DOHH2 (cell line): ENCODE measurements around the gene CD320.

Source experiments
- EZH2phosphoT487 ChIP-seq: fragments of 200-600 bp; sonication (generic); IDR thresholded peaks from 2 replicates; pipeline ENCODE4 v1.6.1; 2017; ENCODE audit warnings: borderline replicate concordance, mild to moderate bottlenecking, antibody characterized with exemption, low read length, moderate library complexity, mixed read lengths
- TF ChIP-seq, protein P1 (sequence below): fragments of 200-600 bp; sonication (generic); IDR thresholded peaks from one replicate; pipeline ENCODE4 v1.5.1; 2014; ENCODE audit warnings: antibody characterized with exemption, mild to moderate bottlenecking, low read depth, low read length; ENCODE audit not compliant: poor library complexity, severe bottlenecking

DNA sequence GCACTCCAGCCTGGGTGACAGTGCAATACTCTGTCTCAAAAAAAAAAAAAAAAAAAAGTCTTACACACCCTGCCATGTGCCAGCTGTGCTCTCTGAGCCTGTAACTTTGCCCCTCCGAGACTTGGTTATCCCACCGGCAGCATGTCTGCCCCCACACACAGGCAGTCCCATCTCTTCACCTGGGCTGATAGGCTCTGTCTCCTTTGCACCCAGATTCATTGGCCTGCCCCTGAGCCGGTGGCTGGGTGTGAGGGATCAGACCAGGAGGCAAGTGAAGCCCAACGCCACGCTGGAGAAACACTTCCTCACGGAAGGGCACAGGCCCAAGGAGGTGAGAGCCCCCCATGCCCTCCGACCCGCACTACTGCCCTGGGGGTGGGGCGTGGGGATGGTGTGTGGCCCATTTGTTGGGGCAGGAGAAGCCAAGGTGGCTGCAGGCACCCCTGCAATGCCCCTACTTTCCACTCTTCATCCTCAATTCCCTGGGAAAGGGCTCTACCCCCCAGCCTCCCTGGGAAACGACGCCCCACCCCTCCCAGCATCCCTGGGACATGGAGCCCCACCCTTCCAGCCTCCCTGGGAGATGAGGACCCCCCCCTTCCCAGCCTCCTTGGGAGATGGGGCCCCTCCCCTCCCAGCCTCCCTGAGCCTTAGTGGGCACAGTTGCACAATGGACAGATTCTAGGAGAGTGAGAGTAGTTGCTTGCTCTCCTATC is 53.7 kb downstream of the CD320 start:
- TF ChIP-seq, protein P1, sequence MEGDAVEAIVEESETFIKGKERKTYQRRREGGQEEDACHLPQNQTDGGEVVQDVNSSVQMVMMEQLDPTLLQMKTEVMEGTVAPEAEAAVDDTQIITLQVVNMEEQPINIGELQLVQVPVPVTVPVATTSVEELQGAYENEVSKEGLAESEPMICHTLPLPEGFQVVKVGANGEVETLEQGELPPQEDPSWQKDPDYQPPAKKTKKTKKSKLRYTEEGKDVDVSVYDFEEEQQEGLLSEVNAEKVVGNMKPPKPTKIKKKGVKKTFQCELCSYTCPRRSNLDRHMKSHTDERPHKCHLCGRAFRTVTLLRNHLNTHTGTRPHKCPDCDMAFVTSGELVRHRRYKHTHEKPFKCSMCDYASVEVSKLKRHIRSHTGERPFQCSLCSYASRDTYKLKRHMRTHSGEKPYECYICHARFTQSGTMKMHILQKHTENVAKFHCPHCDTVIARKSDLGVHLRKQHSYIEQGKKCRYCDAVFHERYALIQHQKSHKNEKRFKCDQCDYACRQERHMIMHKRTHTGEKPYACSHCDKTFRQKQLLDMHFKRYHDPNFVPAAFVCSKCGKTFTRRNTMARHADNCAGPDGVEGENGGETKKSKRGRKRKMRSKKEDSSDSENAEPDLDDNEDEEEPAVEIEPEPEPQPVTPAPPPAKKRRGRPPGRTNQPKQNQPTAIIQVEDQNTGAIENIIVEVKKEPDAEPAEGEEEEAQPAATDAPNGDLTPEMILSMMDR: no peak
- no peak for TF ChIP-seq EZH2phosphoT487
